CD14-positive monocyte (primary cell): ENCODE data around the gene TMTC2. TPM values are rescaled to one million over a fixed set of nuclear protein-coding genes. Genes with fewer than 3 reads are reported as not detected.

Experiments used
- DNase-seq, 3 donors: peaks; one replicate each; pipeline ENCODE4 v3.0.0-alpha.2; 2011 to 2022
- H2AFZ ChIP-seq: 2 replicates; pipeline ENCODE4 v1.6.0; 2012; ENCODE audit warnings: mild to moderate bottlenecking, low read depth, low read length, inconsistent platforms; ENCODE audit not compliant: insufficient read depth, poor library complexity, severe bottlenecking
- H3K27ac ChIP-seq, 2 donors: 1 replicate in 1 of 2; 2 replicates in 1 of 2; pipeline ENCODE4 v1.5.1; 2012 to 2013; ENCODE audit warnings: low read length in 2 of 2, control low read depth in 1 of 2, inconsistent platforms in 1 of 2, low read depth in 1 of 2, mild to moderate bottlenecking in 1 of 2
- H3K27me3 ChIP-seq, 2 donors: one replicate each; pipeline versions ENCODE4 v1.6.0 to v1.6.1; 2011 to 2013; ENCODE audit warnings: low read length in 2 of 2; ENCODE audit not compliant: control insufficient read depth in 2 of 2, insufficient read depth in 2 of 2
- H3K36me3 ChIP-seq, 2 donors: replicated peaks in 1 of 2; 1 replicate in 1 of 2; 2 replicates in 1 of 2; pipeline versions ENCODE4 v1.5.1 to v1.6.1; 2012 to 2013; ENCODE audit warnings: low read length in 2 of 2, control low read depth in 1 of 2, inconsistent platforms in 1 of 2, mild to moderate bottlenecking in 1 of 2; ENCODE audit not compliant: insufficient read depth in 2 of 2, control insufficient read depth in 1 of 2
- H3K4me1 ChIP-seq, 2 donors: 1 replicate in 1 of 2; 2 replicates in 1 of 2; pipeline versions ENCODE4 v1.5.1 to v1.6.1; 2012 to 2013; ENCODE audit warnings: low read length in 2 of 2, control low read depth in 1 of 2, inconsistent platforms in 1 of 2, mild to moderate bottlenecking in 1 of 2, moderate library complexity in 1 of 2; ENCODE audit not compliant: insufficient read depth in 2 of 2, control insufficient read depth in 1 of 2
- H3K4me2 ChIP-seq: replicated peaks from 2 replicates; pipeline ENCODE3; 2012; ENCODE audit warnings: low read length, moderate library complexity, mild to moderate bottlenecking; ENCODE audit not compliant: poor library complexity, severe bottlenecking; ENCODE audit errors: extremely low read depth
- H3K4me3 ChIP-seq, 3 experiments: fragments of 200-600 bp in 1 of 3; sonication (generic) in 1 of 3; replicated peaks in 1 of 3; 1 replicate in 2 of 3; 2 replicates in 1 of 3; pipeline ENCODE4 v1.5.1; 2011 to 2013; ENCODE audit warnings: low read length in 3 of 3, mild to moderate bottlenecking in 3 of 3, control low read depth in 2 of 3, low read depth in 2 of 3, inconsistent platforms in 1 of 3, moderate library complexity in 1 of 3
- H3K79me2 ChIP-seq: 2 replicates; pipeline ENCODE4 v1.6.0; 2012; ENCODE audit warnings: mild to moderate bottlenecking, control low read depth, inconsistent platforms, low read length, moderate library complexity; ENCODE audit not compliant: insufficient read depth
- H3K9ac ChIP-seq: 2 replicates; pipeline ENCODE4 v1.6.0; 2017; ENCODE audit warnings: low read length, mild to moderate bottlenecking; ENCODE audit not compliant: insufficient read depth, poor library complexity, severe bottlenecking
- H3K9me3 ChIP-seq, 2 donors: replicated peaks in 1 of 2; 1 replicate in 1 of 2; 2 replicates in 1 of 2; pipeline versions ENCODE4 v1.5.1 to v1.6.1; 2012 to 2013; ENCODE audit warnings: low read length in 2 of 2, control low read depth in 1 of 2; ENCODE audit not compliant: control insufficient read depth in 1 of 2, insufficient read depth in 1 of 2
- H4K20me1 ChIP-seq: 2 replicates; pipeline ENCODE4 v1.6.0; 2012; ENCODE audit warnings: mild to moderate bottlenecking, low read length, control low read depth, moderate library complexity; ENCODE audit not compliant: insufficient read depth
- H3K27ac Mint-ChIP-seq, 7 donors: one replicate each; pipeline ENCODE4 v1.8.0; 2020; ENCODE audit warnings: mild to moderate bottlenecking in 7 of 7, mixed read lengths in 7 of 7, moderate library complexity in 6 of 7, inconsistent platforms in 2 of 7
- H3K27me3 Mint-ChIP-seq, 3 donors: one replicate each; pipeline ENCODE4 v1.8.0; 2021 to 2022; ENCODE audit warnings: low read depth in 3 of 3, mild to moderate bottlenecking in 3 of 3, mixed read lengths in 3 of 3, moderate library complexity in 3 of 3, inconsistent platforms in 1 of 3
- H3K36me3 Mint-ChIP-seq, 2 donors: one replicate each; pipeline ENCODE4 v1.8.0; 2020; ENCODE audit warnings: mixed read lengths in 2 of 2, inconsistent platforms in 1 of 2, mild to moderate bottlenecking in 1 of 2
- H3K4me1 Mint-ChIP-seq: one replicate; pipeline ENCODE4 v1.8.0; 2020; ENCODE audit warnings: mild to moderate bottlenecking, mixed read lengths
- H3K4me3 Mint-ChIP-seq, 2 donors: one replicate each; pipeline ENCODE4 v1.8.0; 2020; ENCODE audit warnings: mild to moderate bottlenecking in 2 of 2, mixed read lengths in 2 of 2, moderate library complexity in 1 of 2
- H3K9me3 Mint-ChIP-seq, 7 donors: one replicate each; pipeline ENCODE4 v1.8.0; 2020 to 2022; ENCODE audit warnings: mixed read lengths in 7 of 7, mild to moderate bottlenecking in 6 of 7, moderate library complexity in 6 of 7, inconsistent platforms in 2 of 7
- WGBS: methylation state at CpG from one replicate; pipeline ENCODE4 v1.1.5; 2013; ENCODE audit warnings: missing lambda C conversion rate; ENCODE audit not compliant: insufficient coverage; 5-methylcytosine and 5-hydroxymethylcytosine counted together
- intact Hi-C, 2 donors: fragments of 100-400 bp; cut with micrococcal nuclease; formaldehyde crosslinking; loops; one replicate each; pipeline versions ENCODE4 v1.15.0 to v1.15.1; 2023
- polyA plus RNA-seq, 3 donors: library from polyadenylated mRNA; depleted of rRNA in 1 of 3; unstranded in 2 of 3; stranded (reverse) in 1 of 3; fragments of 300-500 nt in 2 of 3; fragments of >200 nt in 1 of 3; fragmentation: Illumina TruSeq in 2 of 3; gene quantifications; 1 replicate in 2 of 3; 2 replicates in 1 of 3; pipeline ENCODE4 v1.2.3, GENCODE V29; 2012 to 2021
- TF ChIP-seq, protein P1 (sequence below): fragments of 200-600 bp; IDR thresholded peaks from one replicate; pipeline ENCODE4 v1.8.0; 2022; ENCODE audit warnings: antibody characterized with exemption, mild to moderate bottlenecking

TMTC2 gene
- polyA plus RNA-seq, 3 donors = 2.5 to 15.7 (median 3.3) TPM

DNA sequence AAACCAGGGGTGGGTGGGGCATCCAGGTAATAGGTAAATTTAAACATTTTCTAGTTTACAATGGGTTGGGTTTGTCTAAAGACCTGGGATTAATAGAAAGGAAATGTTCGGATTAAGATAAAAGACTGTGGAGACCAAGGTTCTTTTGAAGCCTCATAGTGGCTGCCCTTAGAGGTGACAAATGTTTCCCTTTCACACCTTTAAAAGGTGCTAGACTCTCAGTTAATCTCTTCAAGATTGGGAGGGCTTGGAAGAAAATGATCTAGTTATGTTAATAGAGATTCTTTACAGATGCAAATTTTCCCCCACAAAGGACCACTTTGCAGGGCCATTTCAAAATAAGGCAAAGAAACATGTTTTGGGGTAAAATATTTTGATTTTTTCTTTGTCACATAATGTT, 39.0 kb downstream of the TMTC2 start:
- no CpG with 5 or more reads among the region's 1 CpG for WGBS
- intact Hi-C loops = no loop called here
- Histone ChIP-seq H3K9ac (no peak overlapping the region), H3K4me3 (no peak overlapping the region), H2AFZ (no peak overlapping the region), H3K27me3 (no peaks in the 10 kb centered on the region), H3K79me2 (peaks cover 3% of the 10 kb centered on the region), H3K27ac (no peak overlapping the region), H3K4me2 (no peak overlapping the region), H3K36me3 (peaks cover 10 to 61% of the 10 kb centered on the region in 2 donors), H4K20me1 (no peaks in the 10 kb centered on the region), H3K9me3 (peaks cover 11% of the 10 kb centered on the region in 2 donors), H3K4me1 (no peaks in the 10 kb centered on the region)
- no peak for DNase-seq
- Mint-ChIP-seq H3K27me3 (no peaks in the 10 kb centered on the region), H3K9me3 (peaks cover 3 to 27% (median 12%) of the 10 kb centered on the region in 7 donors), H3K27ac (no peak overlapping the region), H3K36me3 (peaks cover 58 to 69% of the 10 kb centered on the region in 2 donors), H3K4me1 (peaks cover 4% of the 10 kb centered on the region), H3K4me3 (no peak overlapping the region)
- TF ChIP-seq, protein P1, sequence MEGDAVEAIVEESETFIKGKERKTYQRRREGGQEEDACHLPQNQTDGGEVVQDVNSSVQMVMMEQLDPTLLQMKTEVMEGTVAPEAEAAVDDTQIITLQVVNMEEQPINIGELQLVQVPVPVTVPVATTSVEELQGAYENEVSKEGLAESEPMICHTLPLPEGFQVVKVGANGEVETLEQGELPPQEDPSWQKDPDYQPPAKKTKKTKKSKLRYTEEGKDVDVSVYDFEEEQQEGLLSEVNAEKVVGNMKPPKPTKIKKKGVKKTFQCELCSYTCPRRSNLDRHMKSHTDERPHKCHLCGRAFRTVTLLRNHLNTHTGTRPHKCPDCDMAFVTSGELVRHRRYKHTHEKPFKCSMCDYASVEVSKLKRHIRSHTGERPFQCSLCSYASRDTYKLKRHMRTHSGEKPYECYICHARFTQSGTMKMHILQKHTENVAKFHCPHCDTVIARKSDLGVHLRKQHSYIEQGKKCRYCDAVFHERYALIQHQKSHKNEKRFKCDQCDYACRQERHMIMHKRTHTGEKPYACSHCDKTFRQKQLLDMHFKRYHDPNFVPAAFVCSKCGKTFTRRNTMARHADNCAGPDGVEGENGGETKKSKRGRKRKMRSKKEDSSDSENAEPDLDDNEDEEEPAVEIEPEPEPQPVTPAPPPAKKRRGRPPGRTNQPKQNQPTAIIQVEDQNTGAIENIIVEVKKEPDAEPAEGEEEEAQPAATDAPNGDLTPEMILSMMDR = no peak

DNA sequence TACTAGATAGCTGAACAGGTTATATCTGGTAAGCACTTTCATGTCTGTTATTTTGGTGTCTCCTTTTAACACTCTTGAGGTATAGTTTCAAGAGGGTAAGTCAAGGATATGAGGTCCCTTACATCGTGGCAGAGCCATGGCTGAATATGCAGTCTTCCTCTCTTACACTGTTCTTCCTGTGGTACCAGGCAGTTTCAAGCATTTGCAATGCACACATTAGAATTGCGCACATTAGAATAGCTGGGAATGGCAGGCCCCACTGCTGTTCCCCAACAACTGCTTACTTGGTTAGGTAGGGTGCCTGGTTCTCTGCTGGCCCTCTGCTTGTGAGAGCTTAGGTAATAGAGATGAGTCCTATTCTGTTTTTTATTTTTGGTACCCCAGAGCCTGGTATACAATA, 41.2 kb downstream of the TMTC2 start:
- H3K27me3 ChIP-seq = no peaks in the 10 kb centered on the region

More for the DNA sequence above, 41.2 kb downstream of the TMTC2 start:
- H3K36me3 Mint-ChIP-seq = peaks cover 45 to 57% of the 10 kb centered on the region in 2 donors
- Histone ChIP-seq H3K4me3 (no peak overlapping the region), H4K20me1 (peaks cover 4% of the 10 kb centered on the region), H3K79me2 (peaks cover 3% of the 10 kb centered on the region), H3K4me2 (no peak overlapping the region), H2AFZ (no peak overlapping the region), H3K27ac (no peak overlapping the region), H3K4me1 (peaks cover 0 to 3% of the 10 kb centered on the region in 2 donors), H3K9ac (no peak overlapping the region), H3K36me3 (peaks cover 4 to 58% of the 10 kb centered on the region in 2 donors), H3K9me3 (peaks cover 11% of the 10 kb centered on the region in 2 donors)
- TF ChIP-seq, protein P1 = no peak
- H3K27ac Mint-ChIP-seq = no peak overlapping the region
- no peak for DNase-seq
- no peak overlapping the region for H3K4me3 Mint-ChIP-seq
- peaks cover 9% of the 10 kb centered on the region for H3K4me1 Mint-ChIP-seq
- intact Hi-C loops = no loop called here
- no peaks in the 10 kb centered on the region for H3K27me3 Mint-ChIP-seq
- WGBS = no CpG with 5 or more reads among the region's 2 CpGs
- H3K9me3 Mint-ChIP-seq = peaks cover 3 to 24% (median 12%) of the 10 kb centered on the region in 7 donors
